BLaER1 treated with 17β-estradiol and CSF1 and Interleukin-3, amounts not matched to agents 10 nM and 100 nM (cell line): ENCODE data around the gene PLEKHM2.

Source experiments
- H3K27ac ChIP-seq, 11 experiments: shearing (Covaris generic); formaldehyde crosslinking; 2 replicates each; pipeline ENCODE4 v1.8.1; 2022
- H3K27me3 ChIP-seq, 11 experiments: shearing (Covaris generic); formaldehyde crosslinking; 2 replicates each; pipeline ENCODE4 v1.8.1; 2022
- H3K36me3 ChIP-seq, 11 experiments: shearing (Covaris generic); formaldehyde crosslinking; 2 replicates each; pipeline ENCODE4 v1.8.1; 2022
- H3K4me1 ChIP-seq, 10 experiments: shearing (Covaris generic); formaldehyde crosslinking; 2 replicates each; pipeline ENCODE4 v1.8.1; 2022
- H3K4me2 ChIP-seq, 11 experiments: shearing (Covaris generic); formaldehyde crosslinking; 2 replicates each; pipeline ENCODE4 v1.8.1; 2022
- H3K4me3 ChIP-seq, 10 experiments: shearing (Covaris generic); formaldehyde crosslinking; 2 replicates each; pipeline ENCODE4 v1.8.1; 2022
- H3K9ac ChIP-seq, 11 experiments: shearing (Covaris generic); formaldehyde crosslinking; 2 replicates each; pipeline ENCODE4 v1.8.1; 2022
- H3K9me3 ChIP-seq, 11 experiments: shearing (Covaris generic); formaldehyde crosslinking; replicated peaks in 1 of 11; 2 replicates each; pipeline ENCODE4 v1.8.1; 2022
- H4K20me1 ChIP-seq, 11 experiments: shearing (Covaris generic); formaldehyde crosslinking; 2 replicates each; pipeline ENCODE4 v1.8.1; 2022
- Cebpa-rat ChIP-seq, 11 experiments: shearing (Covaris generic); IDR thresholded peaks; 2 replicates each; pipeline ENCODE4 v1.8.1; 2022

PLEKHM2 gene

DNA sequence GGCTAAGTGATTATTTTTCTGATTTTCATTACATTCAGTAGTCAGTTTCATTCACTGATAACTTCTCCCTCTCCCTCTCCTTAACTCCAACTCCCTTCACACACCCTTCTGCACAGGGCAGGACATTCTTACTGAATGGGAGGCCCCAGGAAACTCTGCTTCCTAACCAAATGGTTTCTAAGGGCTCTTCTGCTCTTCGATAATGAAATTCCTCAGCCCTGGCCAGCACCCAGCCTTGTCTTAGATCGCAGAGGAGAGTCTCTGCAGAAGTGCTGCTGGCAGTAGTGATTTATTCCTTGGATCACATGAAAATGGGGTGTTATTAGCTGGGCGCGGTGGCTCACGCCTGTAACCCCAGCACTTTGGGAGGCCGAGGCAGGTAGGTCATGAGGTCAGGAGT is 16.4 kb downstream of the PLEKHM2 start:
- Histone ChIP-seq H3K9me3 (no peaks in the 10 kb centered on the region), H3K9ac (peak overlapping the region in 7 of 11 experiments; percentile 32 to 65 (median 43); a peak in 6 of 22 replicates), H4K20me1 (peaks cover 63 to 100% (median 94%) of the 10 kb centered on the region in 11 experiments), H3K4me3 (no peak overlapping the region), H3K27me3 (no peaks in the 10 kb centered on the region), H3K4me1 (peaks cover 40 to 91% (median 55%) of the 10 kb centered on the region in 10 experiments), H3K36me3 (peaks cover 10 to 40% (median 31%) of the 10 kb centered on the region in 11 experiments; a peak in 21 of 22 replicates), H3K4me2 (peak overlapping the region; percentile 29 to 77 (median 66)), H3K27ac (peak overlapping the region in 4 of 11 experiments; percentile 1 to 48 (median 7); a peak in 4 of 22 replicates)
- TF ChIP-seq Cebpa-rat (IDR thresholded peaks at IDR 0.05): no peak

DNA sequence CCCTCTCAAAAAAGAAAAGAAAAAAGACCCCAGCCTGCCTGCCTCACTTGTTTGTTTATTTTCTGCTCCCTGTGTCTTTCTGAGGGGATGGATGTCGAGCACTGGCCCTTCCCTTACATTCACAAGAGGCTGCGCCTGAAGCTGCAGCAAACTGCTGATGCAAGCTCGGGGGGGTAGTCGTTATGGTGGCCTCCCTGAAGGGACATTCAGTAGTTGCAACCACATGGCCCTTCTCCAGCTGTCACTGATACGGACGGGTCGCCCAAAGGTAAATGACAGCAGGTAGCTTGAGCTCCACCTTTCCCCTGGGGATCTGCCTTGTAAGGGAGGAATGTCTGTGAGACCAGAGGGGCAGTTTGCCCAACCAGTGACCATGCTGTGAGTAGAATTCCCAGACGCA is 17.7 kb downstream of the PLEKHM2 start:
- Histone ChIP-seq H3K4me1 (peaks cover 34 to 79% (median 44%) of the 10 kb centered on the region in 10 experiments), H3K9me3 (peaks cover 0 to 4% (median 0%) of the 10 kb centered on the region in 11 experiments; a peak in 3 of 22 replicates), H3K4me2 (peak overlapping the region in 2 of 11 experiments; percentile 95 to 96; a peak in 3 of 22 replicates), H4K20me1 (peaks cover 70 to 100% (median 94%) of the 10 kb centered on the region in 11 experiments), H3K4me3 (no peak overlapping the region), H3K36me3 (peaks cover 18 to 41% (median 36%) of the 10 kb centered on the region in 11 experiments; a peak in 21 of 22 replicates), H3K9ac (no peak overlapping the region), H3K27me3 (no peaks in the 10 kb centered on the region), H3K27ac (no peak overlapping the region)
- TF ChIP-seq Cebpa-rat (IDR thresholded peaks at IDR 0.05): no peak

DNA sequence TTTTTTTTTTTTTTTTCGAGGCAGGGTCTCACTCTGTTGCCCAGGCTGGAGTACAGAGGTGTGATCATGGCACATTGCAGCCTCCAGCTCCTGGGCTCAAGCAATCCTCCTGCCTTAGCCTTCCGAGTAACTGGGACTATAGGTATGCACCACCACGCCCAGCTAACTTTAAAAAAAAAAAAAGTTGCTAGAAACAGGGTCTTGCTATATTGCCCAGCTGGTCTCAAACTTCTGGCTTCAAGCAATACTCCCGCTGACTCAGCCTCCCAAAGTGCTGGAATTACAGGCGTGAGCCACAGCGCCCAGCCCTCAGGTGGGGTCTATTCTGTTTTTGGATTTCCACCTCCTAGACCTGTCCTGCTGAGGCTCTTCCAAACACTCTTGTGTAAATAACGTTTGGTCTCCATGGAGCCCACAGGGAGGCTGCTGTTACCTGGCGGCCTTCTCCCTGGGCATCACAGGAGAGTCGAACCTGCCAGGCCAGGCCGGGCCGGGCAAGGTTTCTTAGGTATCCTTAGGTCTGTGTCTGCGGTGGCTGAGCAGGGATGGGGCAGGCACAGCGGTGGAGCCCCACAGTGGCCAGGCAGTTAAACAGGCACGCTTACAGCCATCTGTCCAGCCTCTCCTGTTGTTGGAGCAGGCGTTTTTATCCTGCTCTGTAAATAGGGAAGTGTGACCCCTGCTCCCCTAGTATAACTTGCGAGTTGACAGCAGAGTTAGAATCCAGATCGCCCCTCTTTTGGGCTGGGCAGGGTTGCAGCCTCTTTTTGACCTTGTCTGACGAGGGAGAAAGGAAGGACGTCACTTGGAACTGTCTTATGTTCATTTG is 18.8 kb downstream of the PLEKHM2 start:
- Histone ChIP-seq H3K4me1 (peaks cover 29 to 79% (median 34%) of the 10 kb centered on the region in 10 experiments), H3K9me3 (peaks cover 0 to 15% (median 0%) of the 10 kb centered on the region in 11 experiments; a peak in 4 of 22 replicates), H3K4me2 (peak overlapping the region in 4 of 11 experiments; percentile 42 to 96 (median 84); a peak in 7 of 22 replicates), H3K27ac (peak overlapping the region in 6 of 11 experiments; percentile 5 to 78 (median 53); a peak in 8 of 22 replicates), H3K9ac (peak overlapping the region in 5 of 11 experiments; percentile 5 to 72 (median 51); a peak in 9 of 22 replicates), H3K4me3 (no peak overlapping the region), H4K20me1 (peaks cover 73 to 100% (median 95%) of the 10 kb centered on the region in 11 experiments), H3K27me3 (no peaks in the 10 kb centered on the region), H3K36me3 (peaks cover 18 to 51% (median 36%) of the 10 kb centered on the region in 11 experiments; a peak in 21 of 22 replicates)
- no peak for TF ChIP-seq Cebpa-rat (IDR thresholded peaks at IDR 0.05)

DNA sequence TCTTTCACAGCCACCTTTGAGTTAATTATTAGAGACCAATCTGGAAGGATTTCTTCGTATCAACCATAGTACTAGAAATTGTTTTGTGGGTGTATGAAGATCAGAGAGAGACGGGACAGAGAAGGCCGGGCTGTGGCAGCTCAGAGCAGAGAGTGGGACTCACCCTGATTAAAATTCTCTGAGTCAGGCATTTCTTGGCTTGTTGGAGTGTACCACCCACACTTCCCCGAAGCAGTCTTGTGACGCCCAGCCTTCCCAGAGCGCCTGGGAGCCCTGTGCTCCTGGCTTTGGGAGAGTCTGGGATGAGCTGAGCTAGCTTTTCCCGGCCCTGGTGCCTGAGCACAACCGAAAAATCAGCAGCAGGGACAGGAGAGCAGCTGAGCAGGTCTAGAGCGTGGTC is 19.4 kb downstream of the PLEKHM2 start:
- H3K27me3 ChIP-seq: no peaks in the 10 kb centered on the region
- H3K4me1 ChIP-seq: peaks cover 23 to 73% (median 28%) of the 10 kb centered on the region in 10 experiments
- H3K4me2 ChIP-seq: peak overlapping the region in 5 of 11 experiments; percentile 1 to 96 (median 72); a peak in 8 of 22 replicates
- peaks cover 0 to 15% (median 0%) of the 10 kb centered on the region in 11 experiments; a peak in 4 of 22 replicates for H3K9me3 ChIP-seq
- H3K36me3 ChIP-seq: peaks cover 18 to 54% (median 36%) of the 10 kb centered on the region in 11 experiments; a peak in 21 of 22 replicates
- H3K9ac ChIP-seq: peak overlapping the region in 6 of 11 experiments; percentile 5 to 72 (median 48); a peak in 11 of 22 replicates
- no peak for TF ChIP-seq Cebpa-rat (IDR thresholded peaks at IDR 0.05)
- H4K20me1 ChIP-seq: peaks cover 75 to 100% (median 95%) of the 10 kb centered on the region in 11 experiments
- H3K27ac ChIP-seq: peak overlapping the region in 6 of 11 experiments; percentile 9 to 78 (median 53); a peak in 9 of 22 replicates
- H3K4me3 ChIP-seq: no peak overlapping the region

DNA sequence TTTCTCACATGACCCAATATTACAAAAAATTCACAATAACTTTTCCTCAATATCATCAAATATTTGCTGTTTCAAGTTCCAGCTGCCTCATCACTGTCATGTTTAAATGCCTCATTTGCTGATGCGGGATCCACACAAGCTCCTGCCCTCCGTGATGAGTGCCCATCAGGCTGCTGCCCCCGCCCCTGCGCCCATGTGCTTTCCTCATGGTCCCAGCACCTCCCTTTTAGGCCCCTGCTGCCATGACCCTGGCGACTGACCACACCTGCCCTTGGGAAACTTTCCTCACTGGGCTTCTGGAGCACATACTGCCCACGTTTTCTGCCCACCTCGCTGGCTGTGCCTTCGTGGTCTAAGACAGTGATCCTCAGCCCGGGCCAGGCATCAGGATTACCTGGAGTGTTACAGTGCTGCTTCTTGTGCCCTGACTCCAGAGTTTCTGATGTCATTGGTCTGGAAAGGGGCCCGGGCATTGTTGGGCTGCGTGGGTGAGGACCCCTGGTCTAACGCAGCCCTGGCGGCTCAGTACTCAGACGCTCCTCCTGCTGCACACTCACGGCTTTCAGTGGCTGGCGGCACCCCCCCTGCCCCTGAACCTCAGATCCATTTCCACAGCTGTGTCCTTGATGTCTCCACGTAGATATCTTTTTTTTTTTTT is 20.5 kb downstream of the PLEKHM2 start:
- H3K9ac ChIP-seq: no peak overlapping the region
- peak overlapping the region in 1 of 11 experiments; percentile 39; a peak in 1 of 22 replicates for H3K27ac ChIP-seq
- TF ChIP-seq Cebpa-rat (IDR thresholded peaks at IDR 0.05): no peak

DNA sequence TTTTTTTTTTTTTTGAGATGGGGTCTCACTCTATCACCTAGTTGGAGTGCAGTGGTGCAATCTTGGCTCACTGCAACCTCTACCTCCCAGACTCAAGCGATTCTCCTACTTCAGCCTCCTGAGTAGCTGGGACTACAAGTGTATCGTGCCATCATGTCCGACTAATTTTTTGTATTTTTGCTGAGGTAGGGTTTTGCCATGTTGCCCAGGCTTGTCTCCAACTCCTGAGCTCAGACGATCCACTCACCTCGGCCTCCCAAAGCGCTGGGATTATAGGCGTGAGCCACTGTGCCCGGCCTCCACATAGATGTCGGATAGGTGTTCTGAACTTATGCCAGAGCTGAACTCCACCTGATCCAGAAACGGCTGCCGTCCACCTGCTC is 21.1 kb downstream of the PLEKHM2 start:
- Histone ChIP-seq H3K27me3 (no peaks in the 10 kb centered on the region), H3K9me3 (peaks cover 0 to 15% (median 0%) of the 10 kb centered on the region in 11 experiments; a peak in 4 of 22 replicates), H3K4me1 (peaks cover 12 to 60% (median 18%) of the 10 kb centered on the region in 10 experiments), H3K4me2 (no peak overlapping the region), H3K27ac (no peak overlapping the region), H3K4me3 (no peak overlapping the region), H4K20me1 (peaks cover 82 to 100% (median 98%) of the 10 kb centered on the region in 11 experiments), H3K9ac (no peak overlapping the region), H3K36me3 (peaks cover 18 to 66% (median 35%) of the 10 kb centered on the region in 11 experiments; a peak in 21 of 22 replicates)
- no peak for TF ChIP-seq Cebpa-rat (IDR thresholded peaks at IDR 0.05)

More for the DNA sequence above, 20.5 kb downstream of the PLEKHM2 start:
- Histone ChIP-seq H3K4me1 (peaks cover 18 to 65% (median 23%) of the 10 kb centered on the region in 10 experiments), H3K9me3 (peaks cover 0 to 15% (median 0%) of the 10 kb centered on the region in 11 experiments; a peak in 4 of 22 replicates), H4K20me1 (peaks cover 84 to 100% (median 98%) of the 10 kb centered on the region in 11 experiments), H3K36me3 (peaks cover 18 to 61% (median 36%) of the 10 kb centered on the region in 11 experiments; a peak in 21 of 22 replicates), H3K27me3 (no peaks in the 10 kb centered on the region), H3K4me3 (no peak overlapping the region), H3K4me2 (peak overlapping the region in 2 of 11 experiments; percentile 16 to 96; a peak in 3 of 22 replicates)

DNA sequence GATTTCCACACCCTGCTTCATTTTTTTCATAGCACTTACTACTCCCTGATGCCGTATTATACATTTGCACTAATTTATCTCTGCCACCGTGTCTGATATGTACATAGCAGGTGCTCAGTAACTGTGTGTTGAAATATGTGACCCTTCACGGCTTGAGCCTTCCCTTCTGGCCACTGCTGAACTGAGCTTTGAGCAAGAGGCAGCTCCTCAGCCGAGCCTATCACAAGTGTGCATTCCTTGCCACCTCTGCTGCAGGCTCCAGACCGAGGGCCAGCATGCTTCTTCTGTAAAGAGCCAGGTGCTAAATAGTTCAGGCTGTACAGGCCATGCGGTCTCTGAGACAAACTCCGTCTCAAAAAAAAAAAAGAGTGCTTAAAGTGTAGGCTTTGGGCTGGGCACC is 22.6 kb downstream of the PLEKHM2 start:
- Histone ChIP-seq H4K20me1 (peaks cover 86 to 100% (median 98%) of the 10 kb centered on the region in 11 experiments), H3K4me2 (peak overlapping the region in 2 of 11 experiments; percentile 0 to 2; a peak in 1 of 22 replicates), H3K27ac (no peak overlapping the region), H3K36me3 (peaks cover 18 to 57% (median 33%) of the 10 kb centered on the region in 11 experiments; a peak in 21 of 22 replicates), H3K9ac (no peak overlapping the region), H3K4me1 (peaks cover 6 to 47% (median 12%) of the 10 kb centered on the region in 10 experiments; a peak in 15 of 20 replicates), H3K27me3 (no peaks in the 10 kb centered on the region), H3K4me3 (no peak overlapping the region), H3K9me3 (peaks cover 0 to 15% (median 0%) of the 10 kb centered on the region in 11 experiments; a peak in 4 of 22 replicates)
- TF ChIP-seq Cebpa-rat (IDR thresholded peaks at IDR 0.05): no peak
